ENCODE results near the gene EXPH5.

Gene EXPH5

DNA sequence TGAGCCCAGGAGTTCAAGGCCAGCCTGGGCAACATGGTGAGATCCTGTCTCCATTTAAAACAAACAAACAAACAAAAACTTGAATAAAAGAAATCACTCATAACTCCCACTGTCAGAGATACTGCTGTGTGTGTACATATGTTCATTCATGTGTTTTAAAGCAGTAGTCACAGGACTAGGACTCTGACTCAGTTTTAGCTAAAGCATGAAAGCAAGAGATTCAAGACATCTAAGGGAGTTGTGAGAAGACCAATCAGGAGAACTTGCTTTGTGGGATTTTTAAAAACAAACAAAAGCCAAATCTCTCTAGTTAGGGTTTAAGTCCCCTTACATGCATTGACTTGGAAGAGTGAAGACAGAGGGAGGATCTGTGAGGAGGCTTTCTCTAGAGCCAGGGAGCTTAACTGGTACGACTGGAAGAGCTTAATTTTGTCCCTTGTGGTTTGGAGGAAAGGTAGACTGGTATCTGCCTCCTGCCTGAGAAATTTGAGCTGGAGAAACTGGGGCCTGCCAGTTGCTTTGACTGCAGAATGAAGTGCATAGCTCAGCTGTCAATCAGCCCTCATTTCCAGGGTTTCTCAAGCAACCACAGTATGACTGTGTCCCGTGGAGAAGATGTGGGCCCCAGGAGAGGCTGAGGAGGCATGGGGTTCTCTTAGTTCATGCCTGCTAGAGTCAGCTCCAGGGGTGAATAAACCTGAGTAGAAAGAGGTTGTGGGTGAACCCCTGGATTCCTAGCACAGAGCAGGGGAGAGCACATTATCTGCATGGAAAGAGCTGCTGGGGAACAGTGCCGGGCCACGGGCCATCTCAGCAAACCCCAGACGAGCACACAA is 30.6 kb downstream of the EXPH5 start:
- FAIRE-seq (no peak), DNase-seq (ENCODE audit: insufficient read length, low spot score) (no peak)
- TF ChIP-seq CTCF (IDR thresholded peaks at IDR 0.05; ENCODE audit: insufficient read depth, missing control alignments), result no peak

- no peak for DNase-seq (ENCODE audit: insufficient read length, low spot score)
- no peak for TF ChIP-seq CTCF (IDR thresholded peaks at IDR 0.05; ENCODE audit: insufficient read depth, missing control alignments)
- FAIRE-seq, result no peak
Observed at GRCh38 chr11:108561535-108561991, 32.0 kb downstream of the EXPH5 start.

DNA sequence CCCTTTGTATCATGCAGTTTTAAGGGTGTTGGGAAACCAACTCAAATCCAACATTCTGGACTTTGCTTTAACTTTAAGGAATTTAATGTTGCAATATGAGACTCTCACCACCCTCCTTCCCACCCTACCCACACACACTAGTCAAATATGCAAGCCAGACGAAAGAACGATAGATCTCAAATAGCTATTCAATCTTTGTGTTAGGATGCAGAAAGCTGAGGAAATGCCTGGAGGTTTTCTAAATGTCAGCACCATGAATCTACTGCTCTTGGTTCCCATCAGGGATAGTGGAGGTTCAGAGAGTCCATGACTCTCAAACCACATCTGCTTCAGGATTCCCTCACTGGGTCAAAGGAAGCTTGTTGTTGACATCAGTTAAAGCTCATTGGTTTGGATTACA is 33.7 kb downstream of the EXPH5 start:
- DNase-seq (ENCODE audit: insufficient read length, low spot score) (no peak), FAIRE-seq (no peak)
- no peak for TF ChIP-seq CTCF (IDR thresholded peaks at IDR 0.05; ENCODE audit: insufficient read depth, missing control alignments)

DNA sequence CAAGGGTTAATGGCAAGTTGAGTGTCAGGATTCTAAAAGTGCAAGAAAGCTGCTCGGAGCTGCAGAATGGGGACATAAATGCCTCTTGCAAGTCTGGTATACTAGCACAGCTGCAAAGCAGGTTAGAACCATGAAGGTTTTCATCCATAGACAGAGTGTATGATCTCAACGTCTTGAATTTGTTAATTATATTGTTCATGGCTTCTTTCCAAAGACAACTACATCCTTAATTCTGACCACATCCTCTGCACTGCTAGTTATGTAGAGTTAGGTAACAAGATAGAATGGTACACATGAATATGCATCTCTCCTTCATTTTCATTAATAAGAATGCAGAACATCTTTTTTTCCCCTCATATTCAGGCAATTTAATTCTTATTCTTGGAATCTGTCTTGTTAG is 34.2 kb downstream of the EXPH5 start:
- no peak for TF ChIP-seq CTCF (IDR thresholded peaks at IDR 0.05; ENCODE audit: insufficient read depth, missing control alignments)
- no peak for FAIRE-seq

DNA sequence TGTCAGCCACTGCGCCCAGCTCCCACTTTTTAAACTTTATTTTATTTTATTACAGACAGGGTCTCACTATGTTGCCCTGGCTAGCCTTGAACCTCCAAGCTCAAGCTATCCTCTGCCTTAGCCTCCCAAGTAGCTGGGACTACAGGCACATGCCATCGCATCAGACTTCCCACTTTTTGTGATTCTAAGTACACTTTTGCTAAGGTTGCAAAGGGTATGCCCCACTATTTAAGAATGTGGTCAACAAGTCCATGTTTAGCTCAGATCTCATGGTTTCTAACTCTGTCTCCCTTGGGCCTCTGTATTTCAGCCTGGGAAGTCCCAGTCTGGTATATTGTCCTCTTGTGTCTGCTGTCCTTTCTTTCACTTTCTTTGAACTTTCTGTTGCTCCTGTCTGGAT is 35.3 kb downstream of the EXPH5 start:
- DNase-seq (ENCODE audit: insufficient read length, low spot score) (no peak), FAIRE-seq (no peak)
- TF ChIP-seq CTCF (IDR thresholded peaks at IDR 0.05; ENCODE audit: insufficient read depth, missing control alignments), result no peak

More for the DNA sequence above, 34.2 kb downstream of the EXPH5 start:
- DNase-seq (ENCODE audit: insufficient read length, low spot score), result no peak

DNA sequence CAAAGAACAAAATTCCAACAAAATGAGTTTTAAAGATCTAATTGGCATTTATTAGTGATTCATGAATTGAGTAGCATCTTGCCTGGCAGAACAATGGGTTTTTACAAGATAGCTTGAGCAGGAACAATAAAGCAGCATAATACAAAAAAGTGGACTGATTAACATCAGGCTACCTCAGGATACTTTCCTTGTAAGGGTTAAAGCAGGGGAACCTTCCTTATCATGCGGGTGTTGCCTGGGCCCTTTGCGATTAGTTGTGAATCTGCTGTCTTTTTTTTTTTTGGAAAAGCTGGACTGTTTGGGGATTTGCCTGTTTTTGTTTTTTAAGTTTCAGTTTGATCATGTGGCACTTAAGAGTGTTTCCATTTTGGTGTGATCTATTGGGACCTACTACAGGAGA is 37.5 kb downstream of the EXPH5 start:
- FAIRE-seq, result no peak
- no peak for TF ChIP-seq CTCF (IDR thresholded peaks at IDR 0.05; ENCODE audit: insufficient read depth, missing control alignments)
- no peak for DNase-seq (ENCODE audit: insufficient read length, low spot score)
